Measurements from ENCODE around the gene POLR2J.
"Not testable (repeated sequence)": the region's sequence is repeated elsewhere in the genome, so short reads cannot be mapped to it uniquely, and the experiment has no call there.

Gene POLR2J

DNA sequence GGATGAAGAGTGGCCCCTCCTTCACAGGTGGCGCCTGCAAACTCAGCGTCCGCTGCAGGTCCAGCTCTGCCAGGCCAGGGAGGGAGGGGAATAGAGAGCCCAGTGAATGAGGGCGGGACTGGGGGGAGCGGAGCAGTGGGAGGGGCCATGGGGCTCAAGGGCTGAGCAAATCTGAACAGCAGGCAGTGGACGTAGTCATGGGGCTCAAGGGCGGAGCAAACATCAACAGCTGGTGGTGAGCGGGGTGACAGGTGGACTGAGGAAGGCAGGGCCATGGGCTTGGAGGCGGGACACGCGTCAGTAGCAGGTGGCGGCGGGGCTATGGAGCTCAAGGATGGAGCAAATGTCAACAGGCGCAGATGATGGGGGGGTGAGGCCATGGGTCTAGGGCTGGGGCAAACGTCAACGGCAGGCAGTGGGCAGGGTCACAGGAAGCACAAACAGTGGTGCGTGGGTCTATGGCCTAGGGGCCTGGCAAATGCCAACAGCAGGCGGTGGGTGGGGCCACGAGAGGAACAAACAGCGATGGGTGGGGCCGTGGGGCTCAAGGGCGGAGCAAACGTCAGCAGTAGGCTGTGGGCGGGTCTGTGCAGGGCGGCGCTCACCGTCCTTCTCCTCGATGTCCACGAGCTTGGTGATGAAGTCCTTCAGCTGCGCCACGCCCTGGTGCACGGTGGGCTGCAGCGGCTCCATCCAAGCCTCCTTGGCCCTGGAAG, 14.7 kb upstream of the POLR2J start:
- not testable (repeated sequence) for H3K27me3 ChIP-seq (ENCODE audit: control insufficient read depth in 1 of 2, insufficient read depth in 1 of 2, low read length in 2 of 2); H3K4me2 ChIP-seq (ENCODE audit: low read length, poor library complexity, severe bottlenecking); H4K8ac ChIP-seq (ENCODE audit: low read length); DNase-seq; H3K18ac ChIP-seq (ENCODE audit: low read depth in 1 of 2, low read length in 2 of 2); H3K4me1 ChIP-seq (ENCODE audit: control insufficient read depth, insufficient read depth, low read depth, low read length); H3K4me3 ChIP-seq (ENCODE audit: insufficient read depth in 1 of 2, low read depth in 1 of 2, low read length in 2 of 2); H3K27ac ChIP-seq (ENCODE audit: low read length, poor library complexity, severe bottlenecking); H2BK12ac ChIP-seq (ENCODE audit: low read length in 2 of 2); H2AK5ac ChIP-seq (ENCODE audit: low read length, severe bottlenecking); H3K14ac ChIP-seq (ENCODE audit: low read length in 2 of 2); H2BK5ac ChIP-seq (ENCODE audit: low read depth, low read length, poor library complexity, severe bottlenecking); H3K23ac ChIP-seq (ENCODE audit: low read length in 2 of 2); H3K9me3 ChIP-seq (ENCODE audit: control insufficient read depth, low read length); H3K4ac ChIP-seq (ENCODE audit: low read depth in 1 of 2, low read length in 2 of 2); H2BK120ac ChIP-seq (ENCODE audit: low read depth, low read length); H3K9ac ChIP-seq (ENCODE audit: low read length); H3K36me3 ChIP-seq (ENCODE audit: control insufficient read depth in 1 of 2, insufficient read depth in 2 of 2, low read depth in 1 of 2, low read length in 2 of 2); H3K79me1 ChIP-seq (replicated peaks; ENCODE audit: low read length, poor library complexity, severe bottlenecking); H4K91ac ChIP-seq (ENCODE audit: low read length); H2AFZ ChIP-seq (ENCODE audit: low read depth, low read length); H2BK15ac ChIP-seq (ENCODE audit: low read depth, poor library complexity, severe bottlenecking)
- no CpG with 5 or more reads among the region's 33 CpGs for WGBS

DNA sequence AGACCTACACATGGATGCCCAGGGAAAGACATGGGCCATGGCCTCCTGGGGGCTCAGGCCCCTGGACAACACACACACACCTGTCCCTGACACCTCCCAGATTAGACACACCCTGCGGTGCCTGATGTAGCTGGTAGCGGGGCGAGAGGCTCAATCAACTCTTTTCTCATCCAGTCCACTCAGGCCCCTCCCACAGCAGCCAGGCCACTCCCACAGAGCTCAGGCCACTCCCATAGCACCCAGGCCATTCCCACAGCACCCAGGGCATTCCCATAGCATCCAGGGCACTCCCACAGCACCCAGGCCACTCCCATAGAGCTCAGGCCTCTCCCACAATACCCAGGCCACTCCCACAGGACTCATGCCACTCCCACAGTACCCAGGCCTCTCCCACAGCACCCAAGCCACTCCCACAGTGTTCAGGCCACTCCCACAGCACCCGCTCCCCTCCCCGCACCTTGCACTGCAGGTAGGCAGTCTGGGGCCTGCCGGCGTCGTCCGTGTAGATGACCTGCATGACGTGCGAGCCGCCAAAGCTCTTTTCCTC, 11.9 kb upstream of the POLR2J start:
- not testable (repeated sequence) for H4K91ac ChIP-seq (ENCODE audit: low read length); H2AFZ ChIP-seq (ENCODE audit: low read depth, low read length); H3K4me1 ChIP-seq (ENCODE audit: control insufficient read depth, insufficient read depth, low read depth, low read length); H3K14ac ChIP-seq (ENCODE audit: low read length in 2 of 2); H3K23ac ChIP-seq (ENCODE audit: low read length in 2 of 2); H3K18ac ChIP-seq (ENCODE audit: low read depth in 1 of 2, low read length in 2 of 2); H4K8ac ChIP-seq (ENCODE audit: low read length); H2BK12ac ChIP-seq (ENCODE audit: low read length in 2 of 2); H3K9me3 ChIP-seq (ENCODE audit: control insufficient read depth, low read length); H3K27ac ChIP-seq (ENCODE audit: low read length, poor library complexity, severe bottlenecking); H3K9ac ChIP-seq (ENCODE audit: low read length); H2AK5ac ChIP-seq (ENCODE audit: low read length, severe bottlenecking); H3K4me3 ChIP-seq (ENCODE audit: insufficient read depth in 1 of 2, low read depth in 1 of 2, low read length in 2 of 2); H2BK120ac ChIP-seq (ENCODE audit: low read depth, low read length); H3K36me3 ChIP-seq (ENCODE audit: control insufficient read depth in 1 of 2, insufficient read depth in 2 of 2, low read depth in 1 of 2, low read length in 2 of 2); H3K4me2 ChIP-seq (ENCODE audit: low read length, poor library complexity, severe bottlenecking); H2BK5ac ChIP-seq (ENCODE audit: low read depth, low read length, poor library complexity, severe bottlenecking); H2BK15ac ChIP-seq (ENCODE audit: low read depth, poor library complexity, severe bottlenecking); H3K79me1 ChIP-seq (replicated peaks; ENCODE audit: low read length, poor library complexity, severe bottlenecking); H3K4ac ChIP-seq (ENCODE audit: low read depth in 1 of 2, low read length in 2 of 2); DNase-seq; H3K27me3 ChIP-seq (ENCODE audit: control insufficient read depth in 1 of 2, insufficient read depth in 1 of 2, low read length in 2 of 2)
- no CpG with 5 or more reads among the region's 12 CpGs for WGBS

DNA sequence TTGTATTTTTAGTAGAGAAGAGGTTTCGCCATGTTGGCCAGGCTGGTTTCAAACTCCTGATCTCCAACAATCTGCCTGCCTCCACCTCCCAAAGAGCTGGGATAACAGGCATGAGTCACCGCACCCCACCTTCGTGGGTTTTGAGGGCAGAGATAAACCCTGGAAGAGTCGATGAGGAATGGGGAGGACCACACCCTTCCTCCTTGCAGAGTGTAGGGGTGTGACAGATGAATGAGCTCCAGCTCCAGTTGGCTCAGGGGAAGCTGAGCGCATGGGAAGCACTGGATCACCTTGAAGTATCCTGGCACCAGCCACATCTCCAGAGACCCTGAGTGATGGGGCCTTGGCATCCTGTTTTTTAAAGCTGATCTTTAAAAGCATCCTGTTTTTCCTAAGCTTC, 5.6 kb upstream of the POLR2J start:
- not testable (repeated sequence) for H2BK5ac ChIP-seq (ENCODE audit: low read depth, low read length, poor library complexity, severe bottlenecking); H3K27me3 ChIP-seq (ENCODE audit: control insufficient read depth in 1 of 2, insufficient read depth in 1 of 2, low read length in 2 of 2); H2BK15ac ChIP-seq (ENCODE audit: low read depth, poor library complexity, severe bottlenecking); H3K18ac ChIP-seq (ENCODE audit: low read depth in 1 of 2, low read length in 2 of 2); H3K23ac ChIP-seq (ENCODE audit: low read length in 2 of 2); H3K14ac ChIP-seq (ENCODE audit: low read length in 2 of 2); H2BK12ac ChIP-seq (ENCODE audit: low read length in 2 of 2); H3K4me2 ChIP-seq (ENCODE audit: low read length, poor library complexity, severe bottlenecking); H3K4ac ChIP-seq (ENCODE audit: low read depth in 1 of 2, low read length in 2 of 2); H3K4me1 ChIP-seq (ENCODE audit: control insufficient read depth, insufficient read depth, low read depth, low read length); H3K9ac ChIP-seq (ENCODE audit: low read length); H3K9me3 ChIP-seq (ENCODE audit: control insufficient read depth, low read length); H2AFZ ChIP-seq (ENCODE audit: low read depth, low read length); H3K79me1 ChIP-seq (replicated peaks; ENCODE audit: low read length, poor library complexity, severe bottlenecking); H4K8ac ChIP-seq (ENCODE audit: low read length); H2AK5ac ChIP-seq (ENCODE audit: low read length, severe bottlenecking); H4K91ac ChIP-seq (ENCODE audit: low read length); H3K36me3 ChIP-seq (ENCODE audit: control insufficient read depth in 1 of 2, insufficient read depth in 2 of 2, low read depth in 1 of 2, low read length in 2 of 2); H3K4me3 ChIP-seq (ENCODE audit: insufficient read depth in 1 of 2, low read depth in 1 of 2, low read length in 2 of 2); H2BK120ac ChIP-seq (ENCODE audit: low read depth, low read length); DNase-seq; H3K27ac ChIP-seq (ENCODE audit: low read length, poor library complexity, severe bottlenecking)
- WGBS: no CpG with 5 or more reads among the region's 5 CpGs

DNA sequence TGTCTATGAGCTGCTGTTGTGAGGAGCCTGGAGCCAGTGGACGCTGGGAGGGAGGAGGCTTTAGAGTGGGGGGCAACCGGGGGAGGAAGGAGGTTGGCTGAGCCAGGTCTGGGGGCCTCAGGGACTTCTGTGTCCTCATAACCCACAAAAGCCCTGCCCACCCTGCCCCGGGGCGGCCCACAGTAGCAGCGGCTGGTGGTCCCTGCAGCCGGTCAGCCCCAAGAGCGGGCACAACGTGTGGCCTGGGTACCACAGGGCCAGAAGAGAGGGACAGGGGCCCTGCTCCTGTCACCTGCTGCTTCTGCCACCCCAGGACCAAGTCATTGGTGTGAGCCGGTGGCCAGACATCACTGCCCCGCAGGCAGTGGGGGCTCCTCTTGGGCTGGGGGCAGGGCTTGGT, 3.2 kb upstream of the POLR2J start:
- not testable (repeated sequence) for H3K23ac ChIP-seq (ENCODE audit: low read length in 2 of 2); H3K14ac ChIP-seq (ENCODE audit: low read length in 2 of 2); H3K4me3 ChIP-seq (ENCODE audit: insufficient read depth in 1 of 2, low read depth in 1 of 2, low read length in 2 of 2); H2AFZ ChIP-seq (ENCODE audit: low read depth, low read length); H2BK12ac ChIP-seq (ENCODE audit: low read length in 2 of 2); H4K8ac ChIP-seq (ENCODE audit: low read length); H2BK120ac ChIP-seq (ENCODE audit: low read depth, low read length); H3K27me3 ChIP-seq (ENCODE audit: control insufficient read depth in 1 of 2, insufficient read depth in 1 of 2, low read length in 2 of 2); H2BK5ac ChIP-seq (ENCODE audit: low read depth, low read length, poor library complexity, severe bottlenecking); H2BK15ac ChIP-seq (ENCODE audit: low read depth, poor library complexity, severe bottlenecking); H3K9me3 ChIP-seq (ENCODE audit: control insufficient read depth, low read length); H3K18ac ChIP-seq (ENCODE audit: low read depth in 1 of 2, low read length in 2 of 2); H3K4ac ChIP-seq (ENCODE audit: low read depth in 1 of 2, low read length in 2 of 2); H3K4me2 ChIP-seq (ENCODE audit: low read length, poor library complexity, severe bottlenecking); H3K9ac ChIP-seq (ENCODE audit: low read length); H3K4me1 ChIP-seq (ENCODE audit: control insufficient read depth, insufficient read depth, low read depth, low read length); H3K27ac ChIP-seq (ENCODE audit: low read length, poor library complexity, severe bottlenecking); H3K79me1 ChIP-seq (replicated peaks; ENCODE audit: low read length, poor library complexity, severe bottlenecking); H3K36me3 ChIP-seq (ENCODE audit: control insufficient read depth in 1 of 2, insufficient read depth in 2 of 2, low read depth in 1 of 2, low read length in 2 of 2); DNase-seq; H2AK5ac ChIP-seq (ENCODE audit: low read length, severe bottlenecking); H4K91ac ChIP-seq (ENCODE audit: low read length)
- no CpG with 5 or more reads among the region's 10 CpGs for WGBS
